Activated T-cell treated with anti-CD3 and anti-CD28 coated beads for 4 hours (primary cell): ENCODE results near the gene RUNX2.

ENCODE experiments used
- DNase-seq: peaks from one replicate; pipeline ENCODE4 v3.0.0-alpha.2; 2020

The RUNX2 gene

GRCh38 chr6:45595010-45595851 is 267.1 kb downstream of the RUNX2 start:
- DNase-seq = no peak

- no peak for DNase-seq
Observed at GRCh38 chr6:45597424-45597823, 269.3 kb downstream of the RUNX2 start.

GRCh38 chr6:45599053-45599452 is 270.9 kb downstream of the RUNX2 start:
- no peak for DNase-seq

GRCh38 chr6:45605971-45606370 is 277.8 kb downstream of the RUNX2 start:
- DNase-seq = no peak

GRCh38 chr6:45606831-45607400 is 278.8 kb downstream of the RUNX2 start:
- no peak for DNase-seq

- no peak for DNase-seq
Observed at GRCh38 chr6:45607798-45608197, 279.7 kb downstream of the RUNX2 start.

GRCh38 chr6:45608252-45608913 is 280.3 kb downstream of the RUNX2 start:
- DNase-seq = no peak

GRCh38 chr6:45609141-45609638 is 281.1 kb downstream of the RUNX2 start:
- no peak for DNase-seq

- DNase-seq = no peak
Observed at GRCh38 chr6:45610374-45610773, 282.2 kb downstream of the RUNX2 start.

GRCh38 chr6:45610832-45611231 is 282.7 kb downstream of the RUNX2 start:
- DNase-seq = no peak

- DNase-seq = no peak
Observed at GRCh38 chr6:45611491-45611890, 283.4 kb downstream of the RUNX2 start.

- DNase-seq = no peak
Observed at GRCh38 chr6:45613656-45614055, 285.5 kb downstream of the RUNX2 start.

- DNase-seq = no peak
Observed at GRCh38 chr6:45614488-45615285, 286.6 kb downstream of the RUNX2 start.

- DNase-seq = no peak
Observed at GRCh38 chr6:45616209-45616608, 288.1 kb downstream of the RUNX2 start.

GRCh38 chr6:45617441-45617840 is 289.3 kb downstream of the RUNX2 start:
- no peak for DNase-seq

- DNase-seq = no peak
Observed at GRCh38 chr6:45618259-45618658, 290.1 kb downstream of the RUNX2 start.

- DNase-seq = no peak
Observed at GRCh38 chr6:45619211-45619760, 291.2 kb downstream of the RUNX2 start.

- no peak for DNase-seq
Observed at GRCh38 chr6:45619994-45620471, 291.9 kb downstream of the RUNX2 start.

GRCh38 chr6:45624228-45624627 is 296.1 kb downstream of the RUNX2 start:
- DNase-seq = no peak

- DNase-seq = no peak
Observed at GRCh38 chr6:45625191-45625664, 297.1 kb downstream of the RUNX2 start.

- no peak for DNase-seq
Observed at GRCh38 chr6:45626087-45626891, 298.2 kb downstream of the RUNX2 start.
